ENCODE data around the gene NOS1.
A peak's percentile ranks its signal among the peaks of the same experiment; 100 is the strongest.

Gene NOS1

DNA sequence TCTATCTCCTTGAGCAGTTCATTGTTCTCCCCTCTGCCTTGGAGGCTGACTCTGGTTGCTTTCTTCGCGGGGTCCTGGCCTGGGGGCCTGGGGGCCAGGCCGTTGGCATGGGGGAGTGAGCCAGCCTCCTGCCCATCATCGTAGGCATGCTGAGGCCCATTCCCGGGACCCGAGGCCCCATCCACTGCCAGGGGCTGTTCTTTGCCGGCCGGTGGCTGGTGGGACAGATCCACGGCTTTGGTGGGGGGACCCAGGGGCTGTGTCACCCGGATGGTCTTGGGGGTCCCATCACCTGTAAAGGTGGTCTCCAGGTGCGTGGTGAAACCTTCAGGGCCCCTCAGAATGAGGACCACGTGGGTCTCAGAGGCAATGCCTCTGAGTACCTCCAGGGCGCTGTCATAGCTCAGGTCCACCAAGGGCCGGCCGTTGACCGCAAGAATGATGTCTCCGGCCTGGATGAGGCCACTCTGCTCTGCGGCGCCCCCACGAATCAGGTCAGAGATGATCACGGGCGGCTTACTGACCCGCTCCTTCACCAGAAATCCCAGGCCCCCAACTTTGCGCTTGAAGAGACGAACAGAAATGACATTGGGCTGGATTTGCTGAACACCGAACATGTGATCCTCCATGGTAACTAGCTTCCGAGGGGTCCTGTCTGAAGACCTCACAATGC is 30.8 kb downstream of the NOS1 start:
- DNase-seq: no peak

DNA sequence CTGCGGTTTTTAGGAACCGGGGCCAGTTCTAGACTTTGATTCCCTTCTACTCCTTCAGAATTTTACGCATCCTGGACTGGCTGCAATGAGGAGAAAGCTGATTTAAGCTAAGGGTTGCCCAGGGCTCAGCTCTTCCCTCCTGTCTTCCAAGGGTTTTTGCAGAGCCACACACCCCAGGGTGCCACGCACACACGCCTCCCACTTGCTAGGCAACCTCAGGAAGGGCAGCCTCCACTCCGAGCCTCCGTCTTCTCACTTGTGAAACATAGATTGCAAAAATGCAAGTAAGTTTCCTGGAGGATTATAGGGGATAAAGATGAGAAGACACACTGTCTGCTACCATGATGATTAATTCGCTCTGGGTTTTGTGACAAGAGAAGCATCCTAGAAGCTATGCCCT is 31.7 kb downstream of the NOS1 start:
- no peak for DNase-seq

DNA sequence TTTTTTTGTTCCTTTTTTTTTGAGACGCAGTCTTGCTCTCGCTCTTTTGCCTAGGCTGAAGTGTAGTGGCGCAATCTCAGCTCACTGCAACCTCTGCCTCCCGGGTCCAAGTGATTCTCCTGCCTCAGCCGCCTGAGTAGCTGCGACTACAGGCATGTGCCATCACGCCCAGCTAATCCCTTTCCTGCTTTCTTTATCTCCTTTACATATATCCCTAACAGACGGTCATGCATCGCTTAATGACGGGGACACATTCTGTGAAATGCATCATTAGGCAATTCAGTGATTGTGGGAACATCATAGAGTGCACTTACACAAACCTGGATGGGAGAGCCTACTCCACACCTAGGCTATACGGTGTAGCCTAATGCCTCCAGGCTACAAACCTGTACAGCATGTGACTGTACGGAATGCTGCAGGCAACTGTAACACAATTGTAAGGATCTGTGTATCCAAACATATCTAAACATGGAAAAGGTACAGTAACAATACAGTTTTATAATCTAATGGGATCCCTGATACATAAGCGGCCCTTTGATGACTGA is 32.8 kb downstream of the NOS1 start:
- no peak for DNase-seq

DNA sequence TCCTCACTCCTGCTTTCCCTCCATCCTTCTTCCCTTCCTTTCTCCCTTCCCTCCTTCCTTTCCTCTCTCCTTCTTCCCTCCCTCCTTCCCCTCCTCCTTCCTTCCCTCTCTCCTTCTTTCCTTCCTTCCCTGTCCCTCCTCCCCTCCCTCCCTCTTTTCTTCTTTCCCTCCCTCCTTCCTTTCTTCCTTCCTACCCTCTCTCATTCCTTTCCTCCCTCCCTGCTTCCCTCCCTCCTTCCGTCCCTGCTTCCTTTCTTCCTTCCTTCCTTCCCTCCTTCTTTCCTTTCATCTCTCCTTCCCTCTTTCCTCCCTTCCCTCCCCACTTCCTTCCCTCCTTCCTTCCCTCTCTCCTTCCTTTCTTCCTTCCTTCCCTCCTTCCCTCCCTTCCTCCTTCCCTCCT is 39.0 kb downstream of the NOS1 start:
- no peak for DNase-seq

GRCh38 chr12:117321572-117321971 is 39.9 kb downstream of the NOS1 start:
- no peak for DNase-seq

- DNase-seq: no peak
Observed at GRCh38 chr12:117318591-117318990, 42.8 kb downstream of the NOS1 start.

GRCh38 chr12:117316336-117316735 is 45.1 kb downstream of the NOS1 start:
- DNase-seq: no peak

DNA sequence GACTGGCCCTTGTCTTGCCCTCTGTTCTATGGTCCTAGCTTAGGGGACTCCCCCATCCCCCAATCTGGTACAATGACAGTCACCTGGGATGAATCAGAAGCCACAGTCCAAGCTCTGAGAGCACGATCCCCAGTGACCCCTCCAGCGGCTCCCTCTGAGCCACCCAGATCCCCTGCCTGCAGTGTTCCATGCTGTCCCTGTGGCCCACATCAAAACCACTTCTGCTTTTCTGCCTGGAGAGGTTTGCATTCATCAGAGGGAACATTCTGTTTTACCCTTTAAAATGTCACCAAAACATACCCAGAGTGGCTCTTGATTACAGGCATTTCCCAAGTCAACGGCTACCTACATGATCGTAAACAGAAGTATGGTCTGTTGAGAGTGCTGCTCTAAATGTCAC is 47.5 kb downstream of the NOS1 start:
- no peak for DNase-seq

DNA sequence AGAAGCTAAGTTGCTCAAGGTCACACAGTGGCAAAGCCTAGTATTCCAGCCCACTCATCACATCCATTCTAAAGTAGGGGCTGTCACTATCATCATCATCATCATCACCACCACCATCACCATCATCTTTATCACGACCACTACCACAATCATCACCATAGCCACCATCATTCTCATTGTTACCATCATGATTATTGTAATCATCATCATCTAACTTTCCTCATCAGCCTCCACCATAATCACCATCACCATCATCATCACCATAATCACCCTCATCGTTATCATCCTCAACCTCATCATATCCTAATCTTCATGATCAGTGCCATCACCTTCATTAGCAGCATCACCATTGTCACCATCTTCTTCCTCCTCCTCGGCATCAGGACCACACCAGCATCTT is 48.7 kb downstream of the NOS1 start:
- no peak for DNase-seq

DNA sequence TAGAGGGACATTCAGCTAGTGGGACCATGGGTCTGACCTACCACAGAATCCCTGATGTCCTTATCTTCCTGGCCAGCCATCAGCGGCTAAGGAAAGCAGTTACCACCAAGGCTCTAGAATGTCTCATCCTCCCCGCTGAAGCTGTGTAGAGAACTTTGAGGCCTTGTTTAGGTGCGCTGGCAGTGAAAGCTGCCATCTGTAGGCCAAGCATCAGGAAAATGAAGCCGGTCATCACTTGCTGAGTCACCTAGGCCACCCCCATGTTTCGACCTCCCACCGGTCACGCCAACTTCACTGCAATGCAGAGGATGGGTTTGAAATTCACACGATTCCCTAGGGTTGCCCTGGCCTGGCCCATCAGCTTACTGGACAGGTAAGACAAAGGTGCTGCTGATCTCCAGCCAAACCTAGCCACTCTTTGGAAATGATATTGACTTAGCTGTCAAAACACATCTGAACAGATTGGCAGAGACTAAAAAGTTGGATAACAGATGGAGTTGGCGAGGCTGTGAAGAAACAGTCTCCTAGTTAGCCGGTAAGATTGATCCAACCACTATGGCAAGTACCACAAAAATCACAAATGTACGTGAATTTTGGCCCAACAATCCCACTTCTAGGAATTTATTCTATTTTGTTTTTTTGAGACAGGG is 52.0 kb downstream of the NOS1 start:
- no peak for DNase-seq

DNA sequence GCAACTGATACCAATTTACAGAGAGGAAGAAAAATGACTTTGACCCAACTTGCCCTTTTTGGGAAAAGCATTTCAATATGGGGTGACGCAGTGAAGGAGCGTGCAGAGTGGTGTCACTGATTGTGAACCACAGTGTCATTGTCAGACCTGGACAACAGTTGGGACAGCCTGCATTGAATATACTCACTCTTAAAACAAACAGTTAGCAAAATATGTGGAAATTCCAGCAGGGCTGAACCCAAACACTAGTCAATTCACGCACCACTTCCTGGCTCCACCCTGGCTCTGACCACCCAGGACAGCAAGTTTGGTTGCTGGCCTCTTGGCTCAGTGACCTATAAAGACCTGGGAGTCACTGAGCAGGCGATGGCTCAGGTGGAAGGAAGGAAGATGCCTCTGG is 61.3 kb downstream of the NOS1 start:
- no peak for DNase-seq

DNA sequence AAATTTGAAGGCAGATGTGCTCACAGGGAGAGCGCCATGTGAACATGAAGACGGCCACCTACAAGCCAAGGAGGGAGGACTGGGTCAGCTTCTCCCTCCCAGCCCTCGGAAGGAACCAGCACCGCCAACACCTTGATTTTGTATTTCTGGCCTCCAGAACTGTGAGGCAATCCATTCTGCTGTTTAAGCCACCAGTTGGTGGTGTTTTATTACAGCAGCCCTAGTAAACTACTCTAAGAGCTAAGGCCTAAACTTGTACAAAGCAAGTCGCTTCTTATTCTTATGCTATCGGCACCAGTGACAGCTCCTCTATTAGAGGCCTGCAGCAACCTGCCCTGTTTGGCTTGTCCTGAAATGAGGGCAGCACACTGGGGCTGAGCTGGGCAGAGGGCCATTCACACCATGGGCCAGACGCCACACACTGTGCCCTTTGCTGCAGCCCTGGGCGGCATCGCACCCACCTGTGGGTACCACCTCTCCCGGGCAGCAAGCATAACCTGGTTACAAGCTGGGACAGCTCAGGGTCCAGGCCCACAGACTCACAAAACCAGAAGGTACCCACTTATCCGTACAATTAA is 62.7 kb downstream of the NOS1 start:
- DNase-seq: no peak

DNA sequence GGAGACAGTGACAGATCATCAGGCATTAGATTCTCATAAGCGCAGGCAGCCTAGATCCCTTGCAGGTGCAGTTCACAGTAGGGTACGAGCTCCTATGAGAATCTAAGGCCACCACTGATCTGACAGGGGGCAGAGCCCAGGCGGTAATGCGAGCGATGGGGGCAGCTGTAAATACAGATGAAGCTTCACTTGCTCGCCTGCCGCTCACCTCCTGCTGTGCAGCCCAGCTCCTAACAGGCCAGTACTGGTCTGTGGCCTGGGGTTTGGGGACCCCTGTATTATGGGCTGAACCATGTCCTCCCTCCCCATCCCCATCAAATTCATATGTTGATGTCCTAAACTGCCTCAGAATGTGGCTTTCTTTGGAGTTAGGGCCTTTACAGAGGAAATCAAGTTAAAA is 63.2 kb downstream of the NOS1 start:
- DNase-seq: no peak

- peak in 1 of 51 donors; percentile 6 for DNase-seq
Observed at GRCh38 chr12:117294189-117294603, 67.2 kb downstream of the NOS1 start.

- no peak for DNase-seq
Observed at GRCh38 chr12:117293510-117293909, 67.9 kb downstream of the NOS1 start.

DNA sequence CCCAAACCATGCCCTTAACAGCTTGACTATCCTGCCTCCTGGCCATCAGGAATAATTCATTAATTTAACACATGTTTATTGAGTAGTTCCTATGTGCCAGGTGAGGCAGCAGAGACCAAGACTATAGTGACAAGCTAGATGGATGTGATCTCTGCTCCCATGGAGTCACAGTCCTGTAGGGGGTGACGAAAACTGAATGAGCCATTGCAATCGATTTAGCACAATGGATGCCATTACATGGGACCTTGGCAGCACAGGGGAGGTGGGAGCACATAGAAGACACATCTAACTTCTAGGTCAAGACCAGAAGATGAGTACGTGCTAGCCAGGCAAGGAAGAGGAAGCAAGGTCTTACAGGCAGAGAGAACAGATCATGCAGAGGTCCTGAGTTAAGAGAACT is 68.7 kb downstream of the NOS1 start:
- no peak for DNase-seq

DNA sequence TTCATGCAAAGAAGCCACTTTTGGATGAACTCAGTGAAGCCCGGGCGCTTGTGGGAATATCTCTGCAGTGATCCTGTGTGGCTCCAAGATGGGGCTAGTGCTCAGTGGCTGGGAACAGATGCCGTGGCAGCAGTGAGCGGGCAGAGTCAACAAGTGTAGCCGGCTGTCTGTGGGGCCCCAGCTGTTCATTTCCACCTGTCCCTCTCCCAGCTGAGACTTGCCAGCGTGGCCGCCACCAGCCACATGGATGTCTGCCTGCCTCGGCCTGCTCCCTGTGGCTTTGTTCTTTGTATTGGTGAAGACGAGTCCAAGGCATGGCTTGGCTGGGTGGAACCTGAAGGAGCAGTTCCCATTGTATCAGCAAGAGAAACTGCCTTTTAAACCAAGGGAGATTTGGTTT is 77.3 kb downstream of the NOS1 start:
- peak in 6 of 51 donors; percentile 4 to 15 (median 6) for DNase-seq

- no peak for DNase-seq
Observed at GRCh38 chr12:117282490-117282889, 78.9 kb downstream of the NOS1 start.

GRCh38 chr12:117280019-117280680 is 81.3 kb downstream of the NOS1 start:
- no peak for DNase-seq

- DNase-seq: peak in 3 of 51 donors; percentile 7 to 25 (median 22)
Observed at GRCh38 chr12:117279606-117280005, 81.8 kb downstream of the NOS1 start.

- DNase-seq: no peak
Observed at GRCh38 chr12:117277875-117278274, 83.6 kb downstream of the NOS1 start.

DNA sequence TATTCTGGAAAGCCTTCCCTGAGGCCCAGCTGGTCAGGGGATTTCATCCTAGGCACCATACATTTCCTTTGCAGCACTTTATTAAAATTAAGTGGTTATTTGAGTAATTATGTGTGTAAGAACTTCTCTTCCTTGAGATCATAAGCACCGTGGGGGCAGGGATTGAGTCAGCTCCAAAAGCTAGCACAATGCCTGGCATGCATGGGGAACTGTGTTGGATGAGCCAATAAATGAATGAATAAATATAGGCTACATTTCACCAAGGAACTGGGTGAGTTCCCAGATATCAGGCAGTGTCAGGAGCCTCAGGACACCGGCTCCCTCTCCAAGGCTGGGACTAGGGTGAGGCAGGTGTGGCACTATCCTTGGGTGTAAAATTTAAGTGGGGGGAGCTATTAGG is 88.3 kb downstream of the NOS1 start:
- DNase-seq: no peak
